Cortex of kidney (tissue), 1 donor: ENCODE measurements around the gene EEF1G.
"Not testable (repeated sequence)": the region's sequence is repeated elsewhere in the genome, so short reads cannot be mapped to it uniquely, and the experiment has no call there.

Source experiments
- DNase-seq: peaks from one replicate; lab custom pipeline; 2025; lab: John Stamatoyannopoulos, UW

Gene EEF1G

GRCh38 chr11:62555464-62556107 is 18.1 kb downstream of the EEF1G start:
- DNase-seq = no peak

DNA sequence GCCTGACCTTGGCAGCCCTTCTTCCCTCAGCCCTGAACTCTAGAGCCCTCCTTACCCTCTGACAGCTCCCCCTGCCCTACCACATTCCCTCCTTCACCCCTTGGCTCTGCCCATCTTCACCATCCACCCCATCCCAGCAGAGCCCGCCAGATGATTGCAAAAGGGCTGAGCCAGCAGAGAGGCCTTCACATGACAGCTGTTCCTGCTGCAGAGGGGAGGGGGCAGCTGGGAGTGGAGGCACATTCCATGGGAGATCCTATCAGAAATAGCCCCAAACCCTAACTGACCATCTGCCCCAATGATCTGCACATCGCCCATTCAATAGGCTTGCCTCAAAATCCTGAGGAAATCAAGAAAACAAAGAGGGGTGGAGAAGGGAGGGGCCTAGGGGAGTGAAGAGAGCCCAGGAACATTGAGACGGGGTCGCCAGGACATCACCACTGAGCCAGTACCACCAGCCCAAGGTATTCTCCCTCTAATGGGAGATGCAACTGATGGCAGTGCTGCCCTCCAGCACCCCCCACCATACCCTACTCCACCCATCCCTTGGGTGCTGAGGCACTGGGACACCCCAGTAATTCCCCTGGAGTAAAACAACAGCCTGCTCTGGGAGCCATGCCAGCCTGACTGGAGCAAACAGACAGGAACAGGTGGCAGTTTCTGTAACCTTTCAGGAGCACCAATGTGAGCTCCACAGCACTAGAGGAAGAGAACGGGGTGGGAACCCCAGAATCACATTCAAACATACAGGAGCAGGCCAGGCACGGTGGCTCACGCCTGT is 19.1 kb downstream of the EEF1G start:
- DNase-seq = no peak

DNA sequence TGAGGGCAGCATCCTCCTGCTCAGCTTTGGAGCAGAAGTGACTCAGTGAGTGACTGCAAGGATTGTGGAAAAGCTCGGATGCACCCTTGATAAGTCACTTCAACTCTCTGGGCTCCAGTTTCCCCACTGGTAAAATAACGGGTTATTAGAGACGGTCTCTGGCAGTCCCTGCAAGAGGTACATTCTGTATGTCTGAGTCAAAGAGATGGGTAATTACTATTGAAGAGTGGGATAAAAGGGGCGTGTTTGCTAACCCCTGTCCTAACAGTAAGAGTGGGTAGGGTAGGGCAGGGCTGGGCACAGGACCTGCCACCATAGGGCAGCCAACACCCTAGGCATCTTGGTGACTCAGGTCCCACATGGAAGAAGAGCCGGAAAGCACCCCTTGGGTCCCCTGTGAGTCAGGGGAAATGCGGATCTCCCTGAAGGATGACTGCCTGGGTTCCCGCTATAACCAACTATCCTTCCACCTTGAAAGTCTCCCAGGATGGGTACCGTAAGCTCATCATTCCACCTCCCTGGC is 19.8 kb downstream of the EEF1G start:
- DNase-seq = no peak

DNA sequence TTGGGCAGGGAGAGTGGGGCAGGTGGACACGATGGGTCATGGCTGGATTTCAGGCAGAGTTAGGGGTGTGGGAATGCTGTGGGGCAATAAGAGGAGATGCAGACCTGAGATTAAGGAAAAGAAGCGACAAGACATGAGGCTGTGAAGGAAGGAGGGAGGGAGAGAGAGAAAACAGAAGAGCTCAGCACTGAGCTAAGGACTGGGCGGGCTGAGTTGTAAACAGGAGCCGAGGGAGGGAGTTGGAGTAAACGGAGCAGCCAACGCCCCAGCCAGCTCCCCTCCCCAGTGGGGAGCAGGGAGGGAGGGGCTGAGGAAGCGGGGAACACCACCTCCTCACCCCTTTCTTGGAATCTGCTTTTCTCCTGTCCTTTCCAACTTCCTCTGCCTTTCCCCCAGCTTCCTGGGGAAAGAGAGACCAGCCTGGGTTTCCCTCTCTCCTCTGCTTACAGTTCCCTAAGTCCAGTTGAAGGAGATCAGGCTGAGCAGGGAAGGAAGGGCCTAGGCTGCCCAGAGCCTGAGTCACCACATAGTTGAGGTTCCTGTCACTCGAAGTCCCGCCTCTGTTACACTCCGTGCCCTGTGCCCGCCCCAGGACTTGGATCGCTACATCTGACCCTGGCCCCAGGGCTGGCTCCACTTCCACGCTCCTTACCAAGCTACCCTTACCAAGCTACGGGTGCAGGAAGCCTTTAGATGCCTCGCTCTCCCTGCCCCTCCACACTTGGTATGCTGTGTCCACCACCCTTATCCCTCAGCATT is 20.4 kb downstream of the EEF1G start:
- DNase-seq = no peak

GRCh38 chr11:62552485-62553079 is 21.1 kb downstream of the EEF1G start:
- DNase-seq = no peak

DNA sequence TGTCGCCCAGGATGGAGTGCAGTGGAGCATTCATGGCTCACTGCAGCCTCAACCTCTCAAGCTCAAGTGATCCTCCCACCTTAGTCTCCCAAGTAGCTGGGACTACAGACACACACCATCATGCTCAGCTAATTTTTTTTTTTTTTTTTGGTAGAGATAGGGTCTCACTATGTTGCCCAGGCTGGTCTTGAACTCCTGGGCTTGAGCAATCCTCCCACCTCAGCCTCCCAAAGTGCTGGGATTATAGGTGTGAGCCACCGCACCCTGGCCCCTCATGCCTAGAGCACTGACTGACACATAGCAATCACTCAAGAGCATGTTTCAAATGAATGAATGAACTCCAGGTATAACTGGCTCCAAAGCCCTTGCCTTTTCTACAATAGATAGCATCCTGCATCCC is 23.2 kb downstream of the EEF1G start:
- DNase-seq = not testable (repeated sequence)

- no peak for DNase-seq
Measured at GRCh38 chr11:62548545-62549335, 25.0 kb downstream of the EEF1G start.

- no peak for DNase-seq
Measured at GRCh38 chr11:62547691-62548281, 25.9 kb downstream of the EEF1G start.

- no peak for DNase-seq
Measured at GRCh38 chr11:62546929-62547625, 26.6 kb downstream of the EEF1G start.

DNA sequence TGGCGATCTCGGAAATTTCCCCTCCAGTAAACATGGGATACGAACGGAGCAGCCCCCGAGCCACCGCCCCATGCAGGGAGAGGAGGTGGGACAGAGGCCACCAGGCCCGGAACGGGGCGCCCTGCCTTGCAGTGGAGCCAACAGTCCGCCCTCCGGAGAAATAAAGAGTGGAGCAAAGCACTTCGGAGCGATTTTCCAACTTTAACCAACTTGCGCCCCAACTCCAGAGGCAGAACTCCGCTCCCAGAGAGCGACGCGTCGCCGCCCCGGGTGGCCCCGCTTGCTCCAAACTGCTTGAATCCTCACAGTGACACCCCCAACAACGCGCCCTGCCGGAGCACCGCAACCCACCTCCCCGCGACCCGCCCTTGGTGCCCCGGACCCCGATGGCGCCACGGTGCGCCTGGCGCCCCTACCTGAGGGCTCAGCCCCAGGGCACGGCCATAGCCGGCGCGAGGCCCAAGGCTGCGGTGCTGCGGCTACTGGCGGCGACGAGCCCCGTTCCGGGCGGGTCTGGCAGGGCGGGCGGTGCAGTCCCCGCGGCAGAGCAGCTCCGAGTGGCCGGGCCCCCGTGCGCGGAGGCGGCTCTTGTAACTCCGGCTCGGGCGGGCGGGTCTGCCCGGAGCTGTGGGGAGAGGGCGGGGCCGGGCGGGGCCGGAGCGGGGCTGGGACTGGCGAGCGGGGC is 27.3 kb downstream of the EEF1G start, which contains the start of gene AHNAK:
AHNAK (minus strand) TSS at position 563 of the 685 bp plus-strand sequence. CDS start 10,708 bp downstream, outside the sequence.
- DNase-seq = no peak

DNA sequence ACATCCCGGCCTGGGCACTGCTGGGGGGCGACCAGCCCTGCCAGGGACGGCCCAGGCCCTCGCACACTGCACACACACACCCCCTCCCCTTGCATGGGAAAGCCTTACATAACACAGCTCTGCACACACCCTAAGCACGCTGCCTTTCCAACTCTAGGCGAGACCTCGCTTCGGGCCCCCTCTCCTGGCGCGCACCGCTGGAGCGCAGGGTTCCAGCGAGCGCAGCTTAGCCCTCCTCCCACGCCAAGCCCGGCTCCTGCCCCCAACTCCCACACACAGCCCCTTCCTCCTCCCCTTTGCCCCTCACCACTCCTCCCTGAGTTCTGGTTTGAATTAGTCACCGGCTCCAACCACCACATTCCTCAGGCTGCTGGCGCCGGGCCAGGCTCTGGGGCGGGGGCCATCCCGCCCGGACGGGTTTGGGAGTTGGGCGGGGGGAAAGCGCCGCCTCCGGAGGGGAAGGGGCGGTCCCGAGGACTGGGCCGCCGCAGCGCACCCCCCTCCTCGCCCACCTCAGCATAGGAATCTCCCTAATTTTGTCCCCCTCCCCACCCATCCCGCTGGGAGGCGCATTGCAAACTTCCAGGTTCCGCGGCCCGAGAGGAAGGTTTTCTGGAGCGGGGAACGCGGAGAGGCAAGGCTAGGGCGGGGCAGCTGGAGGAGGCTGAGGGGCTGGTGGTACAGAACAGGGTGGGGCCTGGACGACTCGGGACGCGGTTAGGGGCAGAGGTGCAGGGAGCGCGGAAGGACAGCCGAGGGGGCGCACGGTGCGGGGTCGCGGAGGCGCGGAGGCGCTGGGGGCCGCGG is 28.1 kb downstream of the EEF1G start:
- peak; percentile 38 for DNase-seq

- no peak for DNase-seq
Measured at GRCh38 chr11:62544581-62545436, 28.9 kb downstream of the EEF1G start.

DNA sequence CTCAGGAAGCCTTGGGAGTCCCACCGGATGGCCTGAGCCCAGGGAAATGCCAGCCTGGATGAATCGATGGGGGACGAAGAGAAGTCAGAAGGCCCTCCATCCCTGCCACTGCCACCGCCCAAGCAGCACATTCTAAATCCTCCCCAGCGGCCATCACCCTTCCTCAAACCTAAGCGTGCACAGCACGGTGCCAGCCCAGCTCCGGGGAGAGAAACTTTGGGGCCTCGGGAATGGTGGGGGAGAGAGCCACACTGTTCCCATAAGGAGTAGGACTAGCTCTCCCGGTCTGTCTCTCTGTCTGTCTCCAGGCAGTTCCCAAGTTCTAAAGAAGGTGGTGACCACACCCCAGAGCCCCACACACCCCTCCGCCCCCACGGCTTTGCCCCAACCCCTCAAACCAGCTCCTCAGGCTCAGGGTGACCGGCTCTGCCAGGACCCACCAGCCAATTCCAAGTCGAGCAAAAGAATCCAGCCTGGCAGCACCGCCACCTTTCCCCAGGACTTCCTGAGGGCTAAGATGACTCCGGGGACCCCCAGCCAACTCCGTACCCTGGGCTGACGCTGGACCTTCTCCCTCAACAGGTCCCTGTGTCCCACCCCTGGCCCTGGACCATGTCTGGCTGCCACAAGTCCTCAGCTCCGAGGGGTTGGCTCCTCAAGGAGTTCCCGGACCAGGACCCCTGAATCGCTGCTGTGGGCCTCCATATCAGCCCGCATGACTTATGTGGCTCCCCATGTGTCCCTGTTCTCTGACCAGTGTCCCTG is 29.8 kb downstream of the EEF1G start:
- no peak for DNase-seq

DNA sequence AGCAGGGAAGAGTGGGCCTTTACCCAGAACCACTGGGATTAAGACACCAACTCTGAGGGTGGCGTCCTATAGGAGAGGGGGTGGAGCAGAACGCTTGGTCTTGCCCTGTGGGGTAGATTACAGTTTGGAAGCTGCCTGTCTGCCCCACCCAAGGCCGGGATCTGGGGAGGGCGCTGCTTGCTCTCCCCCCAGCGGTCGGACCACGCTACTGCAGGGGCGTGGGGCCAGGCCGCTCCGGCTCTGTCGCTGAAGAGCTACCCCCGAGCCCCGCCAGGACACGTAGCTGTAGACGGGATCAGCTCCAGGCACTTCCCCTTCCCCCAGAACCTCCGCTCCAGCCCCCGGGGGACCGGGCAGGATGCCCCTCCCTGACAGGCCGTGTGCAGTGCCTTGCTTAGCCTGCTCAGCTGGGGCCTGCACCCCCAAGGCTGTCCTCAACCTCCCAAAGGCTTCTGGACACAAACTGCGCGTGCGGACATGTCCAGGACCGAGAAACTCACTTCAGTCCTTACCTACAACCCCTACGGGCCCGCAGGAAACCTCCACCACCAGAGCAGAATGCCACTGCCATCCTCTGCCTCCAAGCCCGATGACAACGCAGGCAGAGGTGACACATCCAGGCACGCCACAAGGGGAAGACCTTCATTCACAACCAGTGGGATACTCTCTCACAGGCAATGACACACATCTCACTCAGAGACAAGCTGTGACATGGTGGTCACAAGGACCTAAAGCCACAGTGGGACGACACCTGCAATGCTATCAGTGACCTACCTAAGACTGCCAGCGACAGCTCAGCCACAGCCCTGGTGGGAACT is 30.7 kb downstream of the EEF1G start:
- no peak for DNase-seq

DNA sequence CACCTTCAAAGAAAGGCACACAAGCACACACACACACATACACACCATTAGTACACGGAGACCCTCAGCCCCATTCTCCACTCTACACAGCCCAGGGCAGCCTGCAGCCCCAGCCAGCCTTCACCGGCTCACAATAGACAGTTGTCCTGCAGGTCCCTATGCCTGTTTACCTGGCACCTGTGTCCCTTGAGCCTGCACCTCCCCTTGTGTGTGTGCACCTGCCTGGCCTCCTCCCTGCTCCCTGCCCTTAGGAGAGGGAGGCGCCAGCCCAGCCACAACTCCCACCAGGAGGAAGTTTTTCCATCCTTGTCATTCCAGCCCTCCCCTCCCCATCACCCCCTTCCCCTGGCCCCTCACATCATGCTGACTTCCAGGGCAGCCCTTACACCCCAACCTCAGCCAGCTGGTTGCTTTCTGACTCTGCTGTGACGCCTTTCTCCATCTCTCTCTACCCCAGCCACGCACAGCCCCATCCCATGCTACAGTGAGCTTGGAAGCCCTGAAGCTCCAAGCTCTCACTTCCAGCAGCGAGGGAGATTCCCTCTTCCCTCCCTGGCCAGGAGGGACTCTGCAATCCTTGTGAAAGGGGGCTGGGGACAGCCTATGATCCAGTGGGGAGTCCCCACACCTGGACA is 31.5 kb downstream of the EEF1G start:
- DNase-seq = no peak
